M059J (cell line): Measurements from ENCODE around the gene CCDC88C. TPM values are rescaled to one million over a fixed set of nuclear protein-coding genes. Genes with fewer than 3 reads are reported as not detected.

ENCODE experiments used
- DNase-seq: peaks from one replicate; pipeline ENCODE4 v3.0.0-alpha.2; 2012; ENCODE audit warnings: low read depth
- total RNA-seq: library from RNA; depleted of rRNA; stranded (reverse); fragments of >200 nt; shearing (Covaris generic); gene quantifications from 2 replicates; pipeline ENCODE4 v1.2.3, GENCODE V29; 2014

CCDC88C gene
- total RNA-seq, 1 experiment from 2014 or later = 1.6 TPM

DNA sequence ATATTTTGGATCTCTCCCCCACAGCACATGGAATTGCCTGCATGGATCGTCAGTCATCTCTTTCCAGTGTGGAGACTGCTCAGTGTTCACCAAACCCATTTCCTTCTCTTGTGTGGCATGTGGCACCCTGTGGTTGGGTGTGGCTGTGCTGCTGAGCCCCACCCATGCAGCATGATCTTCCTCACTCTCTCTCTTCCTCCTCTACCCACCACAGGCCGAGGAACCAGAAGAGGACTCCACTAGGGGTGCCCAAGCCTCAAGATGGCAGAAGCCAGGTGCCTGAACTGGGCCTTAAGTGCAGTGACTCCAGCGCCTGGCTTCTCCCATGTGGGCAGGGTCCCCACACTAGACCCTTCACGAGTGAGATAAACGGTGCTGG lies 106.3 kb downstream of the CCDC88C start:
- DNase-seq = no peak

DNA sequence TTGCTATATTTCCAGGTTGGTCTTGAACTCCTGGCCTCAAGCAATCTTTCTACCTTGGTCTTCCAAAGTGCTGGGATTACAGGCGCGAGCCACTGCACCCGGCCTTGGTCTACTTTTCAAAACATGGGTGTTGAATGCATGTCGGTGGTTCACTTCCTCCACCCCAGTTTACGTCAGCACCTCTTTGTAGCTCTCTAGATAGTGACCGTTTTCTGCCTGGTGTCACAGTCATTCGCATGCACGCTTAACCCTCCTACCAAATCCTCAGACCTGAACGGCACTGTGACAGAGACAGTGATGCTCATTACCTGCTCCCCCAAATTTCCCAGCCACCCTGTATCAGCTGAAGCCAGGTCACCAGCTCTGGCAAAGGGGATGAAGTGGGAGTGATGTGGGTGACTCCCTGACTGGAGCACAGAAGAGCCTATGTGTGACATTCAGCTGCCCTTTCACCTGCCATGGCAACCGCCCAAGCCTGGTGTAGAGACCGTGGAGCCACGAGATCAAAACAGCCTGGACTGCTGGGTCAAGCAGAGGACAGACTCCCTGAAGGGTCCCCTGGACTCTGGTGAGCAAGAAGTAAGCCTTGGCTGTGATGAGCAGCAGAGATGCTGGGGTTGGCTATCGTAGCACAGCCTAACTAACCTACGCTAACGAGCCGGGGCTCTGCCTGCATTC lies 106.9 kb downstream of the CCDC88C start:
- no peak for DNase-seq

DNA sequence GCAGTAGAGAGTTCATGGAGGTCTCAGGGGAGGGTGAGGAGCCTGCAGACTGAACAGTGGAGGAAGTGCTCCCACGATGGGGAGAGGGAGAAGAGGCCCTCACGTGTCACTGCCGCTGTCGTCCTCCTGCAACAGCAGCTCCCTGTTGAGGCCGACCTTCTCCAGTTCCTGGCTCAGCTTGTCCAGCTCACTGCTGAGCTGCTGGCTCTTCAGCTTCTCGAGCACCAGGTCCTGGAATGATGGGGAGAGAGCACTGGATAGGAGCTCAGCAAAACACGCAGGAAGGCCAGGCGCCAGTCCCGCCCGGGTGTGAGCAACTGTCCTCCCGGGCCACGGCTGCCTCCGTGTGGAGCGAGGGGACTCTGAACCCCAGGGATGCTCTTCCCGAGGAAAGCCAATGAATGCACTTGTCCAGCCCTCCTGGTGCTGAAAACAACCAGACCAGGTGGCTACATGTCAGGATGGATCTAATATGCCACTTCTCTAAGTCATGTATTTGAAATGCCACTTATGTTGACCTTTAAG lies 107.8 kb downstream of the CCDC88C start:
- DNase-seq = no peak

DNA sequence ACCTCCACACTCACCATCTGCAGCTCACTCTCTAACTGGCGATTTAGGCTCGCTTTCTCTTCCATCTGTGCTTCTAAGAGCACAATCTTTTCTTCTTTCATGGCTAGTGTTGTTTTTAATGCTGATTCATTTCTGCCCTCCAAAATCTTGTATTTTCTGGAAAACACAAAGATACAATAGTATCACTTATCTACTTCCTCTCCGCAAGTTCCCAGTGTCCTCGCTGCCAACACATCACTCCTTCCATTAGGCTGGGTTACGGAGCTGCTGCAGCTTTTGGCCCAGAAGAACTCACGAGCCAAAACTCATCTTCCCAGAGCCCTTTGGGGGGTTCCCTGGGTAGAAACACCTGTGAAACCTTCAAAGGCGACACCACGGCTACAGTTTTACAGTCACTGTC lies 109.3 kb downstream of the CCDC88C start:
- DNase-seq = no peak

DNA sequence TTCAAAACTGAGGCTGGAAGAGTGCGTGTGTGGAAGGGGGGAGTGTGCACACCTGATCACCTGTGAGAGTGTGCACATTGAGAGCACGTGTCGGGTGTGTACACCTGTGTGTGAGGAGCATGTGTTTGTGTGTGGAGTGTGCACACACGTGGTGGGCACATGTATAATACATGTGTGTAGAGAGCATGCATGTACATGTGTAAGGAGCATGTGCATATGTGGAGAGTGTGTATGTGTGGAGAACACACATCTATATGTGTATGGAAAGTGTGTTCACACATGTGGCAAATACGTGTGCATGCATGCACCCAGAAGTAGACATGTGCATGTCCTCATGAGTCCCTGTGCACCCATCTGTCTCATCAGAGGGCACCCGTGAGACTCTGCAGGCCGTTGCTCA lies 110.0 kb downstream of the CCDC88C start:
- no peak for DNase-seq

DNA sequence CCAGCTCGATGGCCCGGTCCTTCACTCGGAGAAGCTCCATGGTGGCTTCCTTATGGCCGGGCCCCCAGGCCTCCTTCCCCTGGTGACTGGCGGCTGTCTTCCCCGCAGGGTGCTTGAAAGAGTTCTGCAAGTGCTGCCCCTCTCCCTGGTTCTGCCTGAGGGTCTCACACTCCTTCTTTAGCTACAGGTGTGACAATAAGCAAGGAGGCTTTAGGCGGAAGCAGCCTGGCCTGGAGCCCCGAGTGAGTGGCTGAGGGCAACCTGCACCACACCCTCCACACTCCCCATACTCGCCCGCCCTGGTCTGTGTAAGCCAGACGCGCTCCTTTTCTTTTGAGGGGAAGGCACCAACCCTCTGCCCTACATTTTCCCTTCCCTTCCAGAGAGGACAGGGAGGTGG lies 110.6 kb downstream of the CCDC88C start:
- DNase-seq = no peak

DNA sequence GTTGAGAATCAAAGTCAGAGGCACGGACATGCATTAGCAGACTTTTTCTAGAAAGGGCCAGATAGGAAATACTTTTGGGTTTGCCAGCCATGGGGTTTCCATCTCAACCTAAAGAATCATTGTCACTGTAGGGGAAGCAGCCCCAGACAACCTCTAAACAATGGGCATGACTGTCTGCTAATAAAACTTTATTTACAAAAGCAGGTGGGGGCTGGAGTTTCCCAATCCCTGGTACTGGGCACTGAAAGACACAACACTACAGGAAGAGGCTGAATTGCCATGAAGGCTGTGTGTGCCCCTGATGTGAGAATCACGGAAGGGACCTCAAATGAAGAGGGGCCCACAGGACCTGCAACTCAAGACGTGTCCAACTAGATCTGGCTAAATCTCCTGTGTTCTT lies 111.1 kb downstream of the CCDC88C start:
- DNase-seq = no peak

DNA sequence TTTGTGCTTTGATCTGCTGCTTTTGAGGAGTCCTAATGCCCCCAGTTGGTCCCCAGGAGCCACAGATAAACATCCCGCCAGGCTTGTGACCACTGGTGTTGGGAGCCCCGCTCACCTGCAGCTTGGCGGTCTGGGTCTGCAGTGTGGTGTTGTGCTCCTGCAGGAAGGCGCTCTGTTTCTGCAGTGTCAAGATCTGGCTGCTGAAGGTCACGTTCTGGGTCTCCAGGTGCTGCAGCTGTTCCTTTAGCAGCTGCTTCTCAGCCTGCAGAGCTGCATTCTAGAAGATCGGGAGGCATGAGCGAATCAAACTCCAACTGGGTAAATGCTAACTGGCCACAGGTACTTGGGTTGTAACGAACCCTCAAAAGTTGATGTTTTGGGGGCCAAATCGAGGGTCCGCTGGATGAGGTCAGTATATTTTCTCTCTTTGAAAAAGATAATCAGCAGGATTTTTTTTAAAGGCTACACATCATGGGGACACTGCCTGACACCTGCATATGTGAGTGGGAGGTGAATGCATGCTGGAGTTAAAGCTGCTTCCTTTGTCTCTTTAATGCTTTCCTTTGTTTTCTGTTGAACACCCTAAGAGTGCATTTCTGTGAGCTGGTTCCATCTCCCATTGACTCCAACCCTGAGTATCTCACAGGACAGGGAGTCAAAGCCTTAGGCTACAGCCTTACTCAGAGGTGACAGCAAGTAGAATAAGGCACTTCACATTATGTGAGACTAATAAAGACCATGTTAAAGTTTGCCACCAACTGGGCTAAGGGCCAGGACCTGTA lies 111.8 kb downstream of the CCDC88C start:
- DNase-seq = no peak

DNA sequence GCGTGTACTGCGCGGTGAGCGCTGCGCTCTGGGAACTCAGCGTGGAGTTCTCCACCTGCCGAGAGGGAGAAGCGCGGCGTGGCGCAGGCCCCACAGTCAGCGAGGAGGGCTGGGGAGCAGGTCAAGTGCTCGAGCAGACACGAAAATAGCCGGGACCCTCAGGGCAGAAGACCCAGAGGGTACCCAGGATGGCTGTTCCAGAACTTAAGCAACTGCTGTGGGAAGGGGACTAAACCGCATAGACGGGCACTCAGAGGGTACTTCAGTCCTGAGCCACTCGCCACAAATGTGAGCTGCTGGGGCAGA lies 113.7 kb downstream of the CCDC88C start:
- DNase-seq = no peak

DNA sequence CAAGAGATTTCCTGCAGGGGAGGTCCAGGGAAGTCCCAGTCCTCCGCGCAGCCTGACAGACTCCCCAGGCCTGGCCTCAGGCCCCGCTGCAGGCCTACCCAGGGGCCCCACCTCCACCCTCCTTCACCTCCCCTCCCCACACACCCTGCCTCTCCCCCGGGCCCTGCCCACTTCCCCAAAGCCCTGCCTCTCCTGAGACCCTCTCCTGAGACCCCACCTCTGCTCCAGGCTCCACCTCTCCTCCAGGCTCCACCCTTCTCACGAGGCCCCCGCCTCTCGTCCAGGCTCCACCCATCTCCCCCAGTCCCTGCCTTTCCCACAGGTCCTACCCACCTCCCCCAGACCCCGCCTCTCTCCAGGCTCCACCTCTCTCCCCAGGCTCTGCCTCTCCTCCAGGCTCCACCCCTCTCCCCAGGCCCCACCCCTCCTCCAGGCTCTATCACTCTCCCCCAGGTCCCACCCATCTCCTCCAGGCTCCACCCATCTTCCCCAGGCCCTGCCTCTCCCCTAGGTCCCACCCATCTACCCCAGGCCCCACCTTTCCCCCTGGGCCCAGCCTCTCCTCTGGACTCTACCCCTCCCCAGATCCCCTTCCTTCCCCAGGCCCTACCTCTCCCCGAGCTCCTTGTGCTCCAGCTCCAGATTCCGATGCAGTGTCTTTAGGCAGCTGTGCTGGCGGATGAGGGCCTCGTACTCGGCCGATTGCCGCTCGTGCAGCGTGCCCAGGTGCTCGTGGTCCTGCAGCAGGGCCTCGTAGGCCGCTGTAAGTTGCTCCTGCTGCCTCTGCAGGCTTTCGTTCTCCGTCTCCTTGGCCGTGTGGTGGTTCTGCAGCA lies 114.3 kb downstream of the CCDC88C start:
- no peak for DNase-seq

DNA sequence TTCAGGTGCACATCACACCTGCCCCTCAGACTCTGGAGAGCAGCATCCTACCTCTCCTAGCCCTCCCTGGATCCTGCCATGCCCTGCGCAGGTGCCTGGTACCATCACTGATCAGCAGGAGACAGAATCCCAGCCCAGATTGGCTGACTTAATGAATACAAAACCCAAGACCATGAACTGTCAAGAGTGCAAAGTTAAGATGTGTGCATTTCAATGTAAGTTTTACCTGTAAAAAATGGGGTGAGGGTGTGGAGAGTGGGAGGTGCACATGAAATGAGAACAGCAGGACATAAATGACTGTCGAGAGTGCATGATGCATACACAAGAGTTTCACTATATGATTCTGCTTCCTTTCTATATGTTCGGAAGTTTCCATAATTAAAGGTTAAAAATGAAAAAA lies 115.2 kb downstream of the CCDC88C start:
- DNase-seq = no peak

DNA sequence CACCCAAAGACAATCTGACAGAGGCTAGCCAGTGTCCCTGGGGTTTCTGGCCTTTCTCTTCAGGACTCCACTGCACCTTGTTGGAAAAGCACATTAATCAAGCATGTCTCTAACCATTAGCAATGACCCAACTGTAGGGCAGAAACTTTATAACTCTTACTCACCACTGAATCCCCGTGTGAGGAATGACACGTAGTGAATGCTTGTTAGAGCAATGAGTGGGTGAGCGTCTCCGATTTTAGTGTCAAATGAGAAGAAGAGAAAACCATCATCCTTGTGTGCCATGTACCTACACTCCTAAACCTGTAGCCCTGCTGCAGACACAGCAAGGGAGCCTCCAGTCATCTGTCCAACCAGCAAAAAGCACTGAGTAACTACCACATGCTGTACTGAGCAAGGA lies 116.7 kb downstream of the CCDC88C start:
- DNase-seq = peak; percentile 35

DNA sequence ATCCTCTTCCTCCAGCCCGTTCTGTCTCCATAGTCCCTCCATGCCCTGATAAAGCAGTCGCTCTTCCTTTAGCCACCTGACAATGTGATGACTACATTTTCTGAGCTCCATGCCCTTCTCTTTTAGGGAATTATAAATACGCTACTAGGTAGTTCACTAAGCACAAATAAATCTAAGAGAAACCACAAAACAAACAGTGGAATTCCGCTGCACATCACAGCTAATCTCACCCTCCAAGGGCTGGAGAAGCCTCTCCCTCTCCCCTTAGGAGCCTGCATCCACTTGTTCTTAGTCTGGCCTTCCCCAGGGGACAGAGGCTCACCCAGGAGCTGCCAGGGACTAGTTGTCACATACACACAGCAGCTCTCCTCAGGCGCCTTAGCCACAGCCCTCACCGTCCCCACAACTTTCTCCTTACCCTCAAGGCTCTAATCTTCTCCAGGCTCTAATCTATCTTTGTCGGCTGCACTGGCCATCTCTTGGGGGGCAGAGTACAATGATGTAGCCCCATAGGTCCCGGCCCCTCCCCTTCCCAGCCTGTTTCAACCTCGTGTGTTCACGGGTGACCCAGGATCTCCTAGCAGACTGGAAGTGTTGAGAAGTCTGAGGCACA lies 117.2 kb downstream of the CCDC88C start:
- peak; percentile 68 for DNase-seq

DNA sequence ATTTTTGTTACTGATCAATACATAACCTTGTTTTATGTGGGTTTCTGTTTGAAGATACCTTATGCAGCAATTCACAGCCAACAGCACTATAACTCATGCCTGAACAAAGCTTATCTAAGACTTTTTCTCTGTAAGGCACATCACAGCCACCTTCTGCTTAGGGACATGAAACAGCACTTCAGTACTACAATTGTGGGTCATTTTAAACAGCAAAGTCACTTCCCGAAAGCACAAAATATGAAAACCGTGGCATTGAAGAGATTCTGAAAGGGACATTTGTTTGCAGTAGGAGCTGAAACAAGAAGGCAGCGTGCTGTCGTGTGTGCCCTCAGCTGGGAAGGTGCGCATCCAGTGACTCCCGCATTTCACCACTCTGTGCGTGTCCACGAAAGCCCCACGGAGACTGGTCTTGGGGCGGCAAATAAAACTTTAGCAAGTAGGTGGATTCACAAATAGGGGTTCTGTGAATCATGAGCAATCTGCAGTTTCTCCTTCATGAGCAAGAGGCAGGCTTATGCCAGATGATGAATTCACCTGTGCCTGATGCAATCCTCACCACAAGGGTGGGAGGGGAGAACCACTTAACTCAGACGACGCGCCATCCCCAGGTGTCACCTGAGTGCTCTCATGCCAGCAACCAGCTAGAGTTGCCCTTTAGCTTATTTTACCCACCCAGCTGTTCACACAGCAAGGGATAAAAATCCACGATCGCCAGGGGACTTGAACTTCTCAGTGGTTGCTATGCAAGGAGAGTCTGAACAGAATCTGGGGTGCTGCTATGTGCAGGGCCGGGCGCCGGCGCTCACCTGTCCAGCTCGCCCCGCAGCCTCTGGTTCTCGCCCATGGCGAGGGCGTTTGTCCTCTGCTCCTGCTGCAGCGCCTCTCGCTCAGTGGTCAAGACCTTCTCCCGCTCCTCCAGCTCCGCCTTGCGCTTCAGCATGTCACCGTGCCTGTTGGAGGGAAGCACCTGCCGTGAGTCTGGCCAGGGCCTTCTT lies 118.2 kb downstream of the CCDC88C start:
- DNase-seq = no peak

DNA sequence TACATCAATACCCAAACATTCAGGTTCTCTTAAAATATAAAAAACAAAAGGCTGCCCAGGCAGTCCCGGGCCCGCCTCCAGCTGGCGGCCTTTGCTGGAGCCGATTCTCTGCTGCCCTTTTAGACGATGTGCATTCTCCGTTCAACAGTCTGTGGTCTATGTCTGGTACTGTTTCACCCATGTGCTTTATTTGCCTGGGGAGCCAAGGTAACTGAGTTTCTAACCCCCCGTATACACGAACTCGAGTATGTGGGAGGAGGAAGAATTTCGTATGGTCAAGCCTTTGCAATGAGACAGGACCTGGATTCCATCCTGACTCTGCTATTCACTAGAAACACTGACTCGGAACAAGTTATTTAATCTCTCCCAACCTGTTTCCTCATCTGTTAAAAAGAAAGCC lies 119.0 kb downstream of the CCDC88C start:
- no peak for DNase-seq

DNA sequence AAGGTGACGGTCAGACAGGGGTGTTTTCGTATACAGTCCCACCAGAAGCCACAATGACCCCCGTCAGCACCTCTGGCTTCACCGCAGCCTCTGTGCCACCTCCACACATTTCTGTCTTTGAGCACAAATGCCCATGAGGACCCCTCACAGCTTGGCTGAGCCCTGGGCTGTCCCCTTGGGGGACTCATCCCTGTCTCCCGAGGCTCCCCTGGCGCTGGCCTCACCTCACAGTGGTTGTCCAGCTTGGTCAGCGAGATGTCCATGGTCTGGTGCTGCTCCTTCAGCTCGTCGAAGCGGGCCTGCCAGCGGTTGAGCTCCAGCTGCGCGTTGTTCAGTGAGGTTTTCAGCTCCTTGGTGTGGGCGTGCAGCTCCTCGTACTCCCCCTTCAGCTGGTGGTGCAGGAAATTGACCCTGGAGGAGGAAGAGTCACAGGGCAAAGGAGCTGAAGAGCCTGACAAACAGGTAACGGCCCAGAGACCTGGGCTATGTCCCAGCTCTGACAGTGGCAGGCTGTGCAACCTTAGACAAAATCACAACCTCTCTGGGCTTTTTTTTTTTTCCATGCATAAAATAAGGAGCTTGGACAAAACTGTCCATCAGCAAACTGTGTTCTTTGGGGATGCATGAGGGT lies 120.4 kb downstream of the CCDC88C start:
- no peak for DNase-seq

DNA sequence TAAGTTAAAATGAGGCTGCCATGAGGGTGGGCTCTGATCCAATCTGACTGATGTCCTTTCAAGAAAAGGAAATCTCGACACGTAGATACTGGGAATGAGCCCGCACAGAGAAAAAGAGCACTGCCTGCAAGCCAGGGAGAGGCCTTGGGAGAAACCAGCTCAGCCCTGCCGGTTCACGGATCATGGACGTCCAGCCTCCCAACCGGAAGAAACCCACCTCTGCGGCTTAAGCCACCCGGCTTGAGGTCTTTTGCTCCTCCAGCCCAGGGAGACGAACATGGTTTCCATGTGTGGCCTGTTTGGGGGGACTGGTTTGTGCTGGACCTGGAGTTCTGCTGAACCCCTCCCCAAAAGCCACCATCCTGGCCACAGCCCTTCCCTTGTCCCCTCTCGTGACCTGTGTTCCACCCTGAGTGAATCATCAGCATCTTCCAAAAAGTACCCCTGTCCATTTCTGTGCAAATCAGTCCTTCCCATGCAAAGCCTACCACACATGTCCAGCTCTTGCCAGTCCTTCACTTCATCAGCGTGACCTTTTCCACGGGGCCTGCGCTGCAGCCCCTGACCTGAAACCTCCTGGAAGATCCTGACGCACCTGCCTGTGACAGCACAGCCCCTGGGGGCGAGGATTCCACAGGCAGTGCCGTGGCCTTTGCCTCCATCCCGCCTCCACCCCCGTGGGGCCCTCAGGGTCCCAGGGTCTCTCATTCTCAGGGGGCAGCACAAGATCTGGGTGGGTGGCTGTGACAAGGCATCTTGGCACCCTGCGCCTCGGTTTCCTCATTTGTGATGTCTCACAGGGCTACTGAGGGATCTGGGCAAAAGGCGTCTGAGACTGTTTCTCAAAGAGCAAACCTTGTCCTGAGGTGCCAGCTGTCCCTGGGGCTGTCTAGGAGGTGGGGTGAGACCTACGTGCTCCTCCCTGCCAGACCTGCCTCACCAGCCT lies 121.5 kb downstream of the CCDC88C start:
- DNase-seq = no peak

DNA sequence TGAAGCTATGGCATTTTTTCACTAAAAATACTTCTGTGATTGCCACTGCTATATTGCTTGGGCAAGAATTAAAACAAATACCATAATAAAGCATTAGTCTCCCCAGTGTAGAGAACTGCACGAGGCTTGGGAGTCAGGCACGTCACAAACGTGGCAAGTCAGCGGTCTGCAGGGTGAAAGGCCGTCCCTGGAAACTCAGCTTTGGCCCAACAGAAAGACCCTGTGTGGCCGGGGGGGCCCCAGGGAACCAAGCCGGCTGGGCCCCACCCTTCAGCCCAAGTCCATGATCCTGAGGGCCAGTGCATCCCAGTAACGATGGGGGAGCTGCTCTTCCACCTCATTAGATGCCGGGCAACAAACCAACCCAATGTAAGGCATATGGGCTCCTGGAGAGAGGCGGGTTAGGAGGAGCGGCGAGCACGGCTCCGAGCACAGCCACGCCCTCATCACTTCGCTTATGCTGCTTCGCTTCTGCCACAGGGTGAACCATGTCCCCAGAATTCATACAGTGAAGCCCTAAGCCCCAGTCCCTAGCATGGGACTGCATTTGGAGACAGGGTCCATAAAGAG lies 122.3 kb downstream of the CCDC88C start:
- DNase-seq = no peak

DNA sequence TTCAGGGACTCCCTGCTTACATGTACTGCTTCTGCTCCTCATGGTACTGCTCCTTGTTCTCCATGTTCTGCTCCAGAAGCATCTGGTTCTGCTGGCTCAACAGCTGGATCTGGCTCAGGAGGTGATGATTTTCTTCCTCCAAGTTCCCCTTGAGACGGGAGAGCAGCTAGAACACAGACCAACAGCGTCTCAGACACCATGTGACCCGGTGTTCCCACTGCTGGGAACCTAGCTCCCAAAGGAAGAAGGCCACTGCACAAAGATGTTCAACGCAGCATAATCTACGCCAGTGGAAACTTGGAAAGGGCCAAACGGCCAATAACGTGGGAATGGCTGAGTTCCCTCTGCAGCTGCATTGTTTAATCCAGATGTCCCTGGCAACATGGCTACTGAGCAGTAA lies 123.5 kb downstream of the CCDC88C start:
- no peak for DNase-seq
